Epidermal melanocyte (primary cell): ENCODE data around the gene TSPAN14.

Source experiments
- DNase-seq: peaks from one replicate; pipeline ENCODE4 v3.0.0; 2011; ENCODE audit warnings: low spot score; ENCODE audit not compliant: insufficient read length

Gene TSPAN14

DNA sequence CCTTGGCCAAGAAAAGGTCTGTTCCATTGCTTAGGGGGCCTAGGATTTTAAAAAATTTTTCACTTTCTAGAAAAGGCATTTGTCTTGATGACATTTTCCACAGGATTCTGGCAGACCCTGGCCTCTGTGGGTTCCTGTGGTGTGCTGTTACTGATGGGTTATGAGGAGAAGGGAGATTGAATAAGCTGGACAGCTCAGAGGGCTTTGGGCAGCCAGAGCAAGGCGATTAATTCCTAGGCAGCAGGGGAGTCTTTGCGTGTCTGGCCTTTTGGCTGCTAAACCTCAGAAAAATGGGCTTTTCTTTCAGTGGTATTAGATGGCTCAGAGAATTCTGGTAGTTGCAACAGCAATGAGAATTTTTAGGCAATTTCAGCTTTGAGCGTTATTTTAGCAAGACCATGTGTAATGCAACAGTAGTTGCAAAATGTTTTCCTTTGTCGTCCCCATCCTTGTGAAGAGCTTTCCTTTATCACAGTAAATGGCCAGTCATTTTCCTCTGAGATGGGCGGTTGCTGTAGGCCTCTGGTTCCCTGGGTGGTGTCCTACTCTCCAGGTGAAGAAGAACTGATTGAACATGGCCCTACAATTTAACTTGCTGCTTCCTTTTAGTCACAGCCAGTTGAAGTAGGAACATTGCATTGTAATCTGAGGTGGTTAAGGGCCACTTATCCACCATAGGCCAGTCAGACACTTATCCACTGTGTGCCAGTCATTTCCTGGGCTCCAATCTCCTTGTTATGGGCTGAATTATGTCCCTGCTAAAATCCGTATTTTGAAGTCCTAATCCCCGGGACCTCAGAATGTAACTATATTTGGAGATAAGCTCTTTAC, 126.7 kb downstream of the TSPAN14 start:
- no peak for DNase-seq

- DNase-seq, result no peak
These were observed 127.3 kb downstream of the TSPAN14 start for GRCh38 chr10:80581469-80581835.

GRCh38 chr10:80582286-80582960, 128.3 kb downstream of the TSPAN14 start:
- DNase-seq, result no peak
